ENCODE results near the gene TRIM26. TPM values are rescaled to one million over a fixed set of nuclear protein-coding genes. Genes with fewer than 3 reads are reported as not detected.

TRIM26 gene
- total RNA-seq (10 to 100 TPM; 33.8 to 51.4 TPM), polyA plus RNA-seq (10 to 100 TPM; 32.1 to 42.4 TPM)
- long read RNA-seq, donor 1, result 0 reads
- long read RNA-seq, donor 2, result 0 reads
- long read RNA-seq, donor 3, partial matches to known transcripts, result 0 of 2 reads
- long read RNA-seq, donor 3, other reads (novel, unspliced or antisense), result 0 of 2 reads
- long read RNA-seq, donor 4, partial matches to known transcripts, result 0 of 1 reads
- long read RNA-seq, donor 4, other reads (novel, unspliced or antisense), result 0 of 1 reads
- long read RNA-seq, donor 5, partial matches to known transcripts, result 0 of 1 reads
- long read RNA-seq, donor 5, other reads (novel, unspliced or antisense), result 0 of 1 reads

DNA sequence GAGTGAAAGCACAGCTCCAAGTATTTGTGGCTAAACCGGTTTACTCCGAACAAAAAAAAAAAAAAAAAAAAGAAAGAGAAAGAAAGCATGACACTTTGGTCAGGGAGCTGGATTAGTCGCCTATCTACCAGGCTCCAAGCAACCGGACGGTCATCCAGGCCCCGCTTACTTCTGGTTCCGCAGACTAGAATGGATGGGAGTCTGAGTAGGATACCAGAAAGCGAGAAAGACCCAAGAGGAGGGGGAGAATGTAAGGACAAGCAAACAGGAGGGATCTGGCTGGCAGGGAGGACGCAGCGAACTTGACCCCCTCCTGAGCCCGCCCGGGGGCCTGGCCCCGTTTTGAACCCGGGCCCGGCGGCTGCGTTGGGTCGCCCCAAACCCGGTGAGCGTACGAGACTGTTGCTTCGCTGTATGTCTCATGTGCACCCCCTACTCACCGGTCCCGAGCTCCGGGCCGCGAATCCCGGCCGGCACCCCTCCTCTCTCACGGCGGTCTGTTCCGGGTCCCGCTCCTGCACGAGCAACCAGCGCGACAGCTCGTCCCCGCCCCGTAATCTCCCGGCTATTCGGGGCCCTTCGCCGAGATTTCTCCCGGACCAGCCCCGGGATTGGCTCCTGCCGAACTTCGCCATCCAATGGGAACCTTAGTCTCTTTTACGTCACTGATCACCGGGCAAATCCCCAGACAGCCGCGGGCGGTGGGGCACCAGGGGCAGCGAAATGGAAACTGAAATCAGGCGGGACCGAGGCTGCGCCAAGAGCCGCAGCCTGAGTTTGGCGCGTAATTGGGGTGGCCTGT is at the start of gene TRIM26:
Gene TRIM26, minus strand, starts transcription at position 542 of the 802 bp plus-strand sequence. CDS start 14,303 bp downstream, outside the sequence.
- H3K4me1 ChIP-seq (ENCODE audit: control insufficient read depth in 5 of 5, insufficient read depth in 5 of 5, low read length in 5 of 5), result peaks cover 5 to 25% (median 16%) of the 10 kb centered on the region in 5 donors
- no peaks in the 10 kb centered on the region for H3K27me3 ChIP-seq (ENCODE audit: control insufficient read depth in 3 of 3, insufficient read depth in 3 of 3, low read length in 2 of 3)
- H3K4me3 ChIP-seq, result peak within 1 kb of the TSS; percentile 88
- H3K9ac ChIP-seq (ENCODE audit: insufficient read depth in 1 of 2, low read length in 2 of 2), result peak within 1 kb of the TSS; percentile 93 to 98
- peak within 1 kb of the TSS; percentile 98 for H3K27ac ChIP-seq (ENCODE audit: low read depth in 1 of 2, low read length in 1 of 2)
- no peaks in the 10 kb centered on the region for H3K36me3 ChIP-seq (ENCODE audit: control insufficient read depth in 4 of 4, insufficient read depth in 4 of 4, low read length in 4 of 4)
- peak; percentile 99 for DNase-seq
- TF ChIP-seq, protein P1, sequence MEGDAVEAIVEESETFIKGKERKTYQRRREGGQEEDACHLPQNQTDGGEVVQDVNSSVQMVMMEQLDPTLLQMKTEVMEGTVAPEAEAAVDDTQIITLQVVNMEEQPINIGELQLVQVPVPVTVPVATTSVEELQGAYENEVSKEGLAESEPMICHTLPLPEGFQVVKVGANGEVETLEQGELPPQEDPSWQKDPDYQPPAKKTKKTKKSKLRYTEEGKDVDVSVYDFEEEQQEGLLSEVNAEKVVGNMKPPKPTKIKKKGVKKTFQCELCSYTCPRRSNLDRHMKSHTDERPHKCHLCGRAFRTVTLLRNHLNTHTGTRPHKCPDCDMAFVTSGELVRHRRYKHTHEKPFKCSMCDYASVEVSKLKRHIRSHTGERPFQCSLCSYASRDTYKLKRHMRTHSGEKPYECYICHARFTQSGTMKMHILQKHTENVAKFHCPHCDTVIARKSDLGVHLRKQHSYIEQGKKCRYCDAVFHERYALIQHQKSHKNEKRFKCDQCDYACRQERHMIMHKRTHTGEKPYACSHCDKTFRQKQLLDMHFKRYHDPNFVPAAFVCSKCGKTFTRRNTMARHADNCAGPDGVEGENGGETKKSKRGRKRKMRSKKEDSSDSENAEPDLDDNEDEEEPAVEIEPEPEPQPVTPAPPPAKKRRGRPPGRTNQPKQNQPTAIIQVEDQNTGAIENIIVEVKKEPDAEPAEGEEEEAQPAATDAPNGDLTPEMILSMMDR (IDR thresholded peaks at IDR 0.05; ENCODE audit: control extremely low read depth, extremely low read depth), result no peak
- no peaks in the 10 kb centered on the region for H3K9me3 ChIP-seq (ENCODE audit: control insufficient read depth in 4 of 4, insufficient read depth in 3 of 4, low read length in 3 of 4)
- peak; percentile 95 for ATAC-seq (ENCODE audit: insufficient read depth, low FRiP score)
- WGBS, 2 donors, result 0 to 1% methylated on average over 57 to 59 of the region's 59 CpGs

- Histone ChIP-seq H3K27ac (ENCODE audit: low read depth in 1 of 2, low read length in 1 of 2) (peak overlapping the region in 1 of 2 donors; percentile 83), H3K36me3 (ENCODE audit: control insufficient read depth in 4 of 4, insufficient read depth in 4 of 4, low read length in 4 of 4) (peaks cover 0 to 1% (median 0%) of the 10 kb centered on the region in 4 donors), H3K27me3 (ENCODE audit: control insufficient read depth in 3 of 3, insufficient read depth in 3 of 3, low read length in 2 of 3) (no peaks in the 10 kb centered on the region), H3K9me3 (ENCODE audit: control insufficient read depth in 4 of 4, insufficient read depth in 3 of 4, low read length in 3 of 4) (no peaks in the 10 kb centered on the region), H3K9ac (ENCODE audit: insufficient read depth in 1 of 2, low read length in 2 of 2) (peak overlapping the region in 1 of 2 donors; percentile 66), H3K4me3 (peak overlapping the region; percentile 81), H3K4me1 (ENCODE audit: control insufficient read depth in 5 of 5, insufficient read depth in 5 of 5, low read length in 5 of 5) (peaks cover 0 to 5% (median 3%) of the 10 kb centered on the region in 5 donors)
- peak in 2 of 3 donors; percentile 17 to 20 for DNase-seq
- TF ChIP-seq, protein P1 (IDR thresholded peaks at IDR 0.05; ENCODE audit: control extremely low read depth, extremely low read depth), result no peak
- ATAC-seq (ENCODE audit: insufficient read depth, low FRiP score), result peak; percentile 15
- WGBS, 2 donors, result 12 to 13% methylated on average over 40 of the region's 40 CpGs
Measured at GRCh38 chr6:30260036-30260504, 46.9 kb upstream of the TRIM26 start.

DNA sequence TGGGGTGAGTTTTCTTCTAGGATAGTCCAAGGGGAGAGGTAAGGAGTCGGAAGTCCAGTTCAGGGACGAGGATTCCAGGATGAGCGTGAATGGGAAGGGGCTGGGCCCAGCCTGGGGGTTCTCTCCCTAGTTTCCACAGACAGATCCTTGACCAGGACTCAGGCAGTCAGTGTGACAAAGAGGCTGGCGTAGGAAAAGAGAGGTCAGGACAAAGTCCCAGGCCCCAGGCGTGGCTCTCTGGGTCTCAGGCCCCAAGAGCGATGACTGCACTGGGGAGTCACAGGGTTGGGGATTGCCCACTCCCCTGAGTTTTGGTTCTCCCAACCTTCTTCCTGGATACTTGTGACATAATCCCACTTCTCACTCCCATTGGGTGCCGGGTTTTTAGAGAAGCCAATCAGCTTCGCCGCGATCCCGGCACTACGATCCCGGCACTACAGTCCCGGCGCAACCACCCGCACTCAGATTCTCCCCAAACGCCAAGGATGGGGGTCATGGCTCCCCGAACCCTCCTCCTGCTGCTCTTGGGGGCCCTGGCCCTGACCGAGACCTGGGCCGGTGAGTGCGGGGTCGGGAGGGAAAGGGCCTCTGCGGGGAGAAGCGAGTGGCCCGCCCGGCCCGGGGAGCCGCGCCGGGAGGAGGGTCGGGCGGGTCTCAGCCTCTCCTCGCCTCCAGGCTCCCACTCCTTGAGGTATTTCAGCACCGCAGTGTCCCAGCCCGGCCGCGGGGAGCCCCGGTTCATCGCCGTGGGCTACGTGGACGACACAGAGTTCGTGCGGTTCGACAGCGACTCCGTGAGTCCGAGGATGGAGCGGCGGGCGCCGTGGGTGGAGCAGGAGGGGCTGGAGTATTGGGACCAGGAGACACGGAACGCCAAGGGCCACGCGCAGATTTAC is 46.2 kb upstream of the TRIM26 start:
- Histone ChIP-seq H3K4me1 (ENCODE audit: control insufficient read depth in 5 of 5, insufficient read depth in 5 of 5, low read length in 5 of 5) (peaks cover 0 to 5% (median 3%) of the 10 kb centered on the region in 5 donors), H3K27ac (ENCODE audit: low read depth in 1 of 2, low read length in 1 of 2) (peak overlapping the region; percentile 79 to 83)
- DNase-seq, result peak; percentile 83 to 86 (median 84)

More for the DNA sequence above, 46.2 kb upstream of the TRIM26 start:
- peaks cover 0 to 1% (median 0%) of the 10 kb centered on the region in 4 donors for H3K9me3 ChIP-seq (ENCODE audit: control insufficient read depth in 4 of 4, insufficient read depth in 3 of 4, low read length in 3 of 4)
- H3K36me3 ChIP-seq (ENCODE audit: control insufficient read depth in 4 of 4, insufficient read depth in 4 of 4, low read length in 4 of 4), result peaks cover 0 to 1% (median 0%) of the 10 kb centered on the region in 4 donors
- TF ChIP-seq, protein P1 (IDR thresholded peaks at IDR 0.05; ENCODE audit: control extremely low read depth, extremely low read depth), result no peak
- H3K27me3 ChIP-seq (ENCODE audit: control insufficient read depth in 3 of 3, insufficient read depth in 3 of 3, low read length in 2 of 3), result no peaks in the 10 kb centered on the region
- WGBS, 2 donors, result 2 to 3% methylated on average over 55 to 56 of the region's 56 CpGs
- ATAC-seq (ENCODE audit: insufficient read depth, low FRiP score), result peak; percentile 90
- H3K4me3 ChIP-seq, result peak overlapping the region; percentile 81
- H3K9ac ChIP-seq (ENCODE audit: insufficient read depth in 1 of 2, low read length in 2 of 2), result peak overlapping the region; percentile 0 to 66
